Measurements from ENCODE around the gene TIAM2. TPM values are rescaled to one million over a fixed set of nuclear protein-coding genes. Genes with fewer than 3 reads are reported as not detected.

TIAM2 gene
- total RNA-seq, 3 donors from 2014 or later (not counting 1 experiment from before 2014, with no cell fraction given), result 6.5 to 11.1 (median 8.7) TPM

DNA sequence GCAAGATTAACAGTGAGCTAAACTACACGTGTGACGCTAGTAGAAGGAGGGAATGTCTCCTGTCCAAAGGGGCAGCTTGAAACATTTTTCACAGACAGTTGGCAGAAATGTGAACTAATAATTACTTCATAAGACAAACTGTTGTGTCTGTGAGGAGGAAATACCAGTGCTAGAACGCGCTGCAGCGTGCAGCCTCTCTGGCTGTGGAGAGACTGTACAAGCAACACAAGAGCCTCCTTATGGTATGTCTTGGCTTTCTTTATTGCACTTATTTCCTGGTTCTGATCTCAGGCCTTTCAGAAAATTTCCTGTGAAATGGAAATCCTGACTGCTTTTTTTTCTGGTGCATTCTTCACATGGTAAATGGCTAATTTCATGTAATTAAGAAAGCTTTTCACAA, 25.3 kb upstream of the TIAM2 start:
- no peaks in the 10 kb centered on the region for H3K9me3 Mint-ChIP-seq
- intact Hi-C loops (cut with micrococcal nuclease), result no loop called here
- H3K27me3 Mint-ChIP-seq (ENCODE audit: low read depth in 2 of 2), result no peaks in the 10 kb centered on the region
- Histone ChIP-seq H3K9me3 (ENCODE audit: control insufficient read depth, insufficient read depth, low read length) (no peaks in the 10 kb centered on the region), H3K27me3 (ENCODE audit: control insufficient read depth, insufficient read depth, low read length) (no peaks in the 10 kb centered on the region), H3K27ac (ENCODE audit: low read length) (no peak overlapping the region), H3K4me1 (ENCODE audit: control insufficient read depth, insufficient read depth, low read length) (no peaks in the 10 kb centered on the region), H3K36me3 (ENCODE audit: control insufficient read depth, insufficient read depth, low read length) (no peaks in the 10 kb centered on the region), H3K4me3 (ENCODE audit: low read length) (no peak overlapping the region)
- ATAC-seq (no peak), DNase-seq (no peak)
- TF ChIP-seq, protein P1, sequence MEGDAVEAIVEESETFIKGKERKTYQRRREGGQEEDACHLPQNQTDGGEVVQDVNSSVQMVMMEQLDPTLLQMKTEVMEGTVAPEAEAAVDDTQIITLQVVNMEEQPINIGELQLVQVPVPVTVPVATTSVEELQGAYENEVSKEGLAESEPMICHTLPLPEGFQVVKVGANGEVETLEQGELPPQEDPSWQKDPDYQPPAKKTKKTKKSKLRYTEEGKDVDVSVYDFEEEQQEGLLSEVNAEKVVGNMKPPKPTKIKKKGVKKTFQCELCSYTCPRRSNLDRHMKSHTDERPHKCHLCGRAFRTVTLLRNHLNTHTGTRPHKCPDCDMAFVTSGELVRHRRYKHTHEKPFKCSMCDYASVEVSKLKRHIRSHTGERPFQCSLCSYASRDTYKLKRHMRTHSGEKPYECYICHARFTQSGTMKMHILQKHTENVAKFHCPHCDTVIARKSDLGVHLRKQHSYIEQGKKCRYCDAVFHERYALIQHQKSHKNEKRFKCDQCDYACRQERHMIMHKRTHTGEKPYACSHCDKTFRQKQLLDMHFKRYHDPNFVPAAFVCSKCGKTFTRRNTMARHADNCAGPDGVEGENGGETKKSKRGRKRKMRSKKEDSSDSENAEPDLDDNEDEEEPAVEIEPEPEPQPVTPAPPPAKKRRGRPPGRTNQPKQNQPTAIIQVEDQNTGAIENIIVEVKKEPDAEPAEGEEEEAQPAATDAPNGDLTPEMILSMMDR (IDR thresholded peaks at IDR 0.05), result no peak
- no peak overlapping the region for H3K4me3 Mint-ChIP-seq
- WGBS (ENCODE audit: insufficient coverage), result over 99% methylated on average over 5 of the region's 5 CpGs
- no peaks in the 10 kb centered on the region for H3K4me1 Mint-ChIP-seq
- no peaks in the 10 kb centered on the region for H3K36me3 Mint-ChIP-seq
- no peak overlapping the region for H3K27ac Mint-ChIP-seq

- H3K4me3 Mint-ChIP-seq, result no peak overlapping the region
- H3K9me3 ChIP-seq (ENCODE audit: control insufficient read depth, insufficient read depth, low read length), result no peaks in the 10 kb centered on the region
- WGBS (ENCODE audit: insufficient coverage), result 80% methylated on average over 9 of the region's 11 CpGs
These were observed 20.5 kb upstream of the TIAM2 start for GRCh38 chr6:154974485-154975149.

GRCh38 chr6:154977588-154977987, 17.5 kb upstream of the TIAM2 start:
- H3K4me1 ChIP-seq (ENCODE audit: control insufficient read depth, insufficient read depth, low read length), result no peaks in the 10 kb centered on the region
- Mint-ChIP-seq H3K27ac (no peak overlapping the region), H3K4me3 (no peak overlapping the region), H3K27me3 (ENCODE audit: low read depth in 2 of 2) (no peaks in the 10 kb centered on the region), H3K4me1 (no peaks in the 10 kb centered on the region), H3K9me3 (no peaks in the 10 kb centered on the region), H3K36me3 (no peaks in the 10 kb centered on the region)
- TF ChIP-seq, protein P1 (IDR thresholded peaks at IDR 0.05), result no peak
- H3K9me3 ChIP-seq (ENCODE audit: control insufficient read depth, insufficient read depth, low read length), result no peaks in the 10 kb centered on the region
- DNase-seq (no peak), ATAC-seq (no peak)
- H3K4me3 ChIP-seq (ENCODE audit: low read length), result no peak overlapping the region
- no peaks in the 10 kb centered on the region for H3K36me3 ChIP-seq (ENCODE audit: control insufficient read depth, insufficient read depth, low read length)
- intact Hi-C loops (cut with micrococcal nuclease), result no loop called here
- H3K27ac ChIP-seq (ENCODE audit: low read length), result no peak overlapping the region
- WGBS (ENCODE audit: insufficient coverage), result 100% methylated on average over 1 of the region's 5 CpGs
- no peaks in the 10 kb centered on the region for H3K27me3 ChIP-seq (ENCODE audit: control insufficient read depth, insufficient read depth, low read length)

More at GRCh38 chr6:154974485-154975149, 20.5 kb upstream of the TIAM2 start:
- intact Hi-C loops (cut with micrococcal nuclease), result no loop called here
- Mint-ChIP-seq H3K27me3 (ENCODE audit: low read depth in 2 of 2) (no peaks in the 10 kb centered on the region), H3K36me3 (no peaks in the 10 kb centered on the region), H3K4me1 (no peaks in the 10 kb centered on the region), H3K9me3 (no peaks in the 10 kb centered on the region), H3K27ac (no peak overlapping the region)
- no peak overlapping the region for H3K4me3 ChIP-seq (ENCODE audit: low read length)
- H3K4me1 ChIP-seq (ENCODE audit: control insufficient read depth, insufficient read depth, low read length), result no peaks in the 10 kb centered on the region
- no peak for ATAC-seq
- no peaks in the 10 kb centered on the region for H3K27me3 ChIP-seq (ENCODE audit: control insufficient read depth, insufficient read depth, low read length)
- no peak for DNase-seq
- no peaks in the 10 kb centered on the region for H3K36me3 ChIP-seq (ENCODE audit: control insufficient read depth, insufficient read depth, low read length)
- TF ChIP-seq, protein P1 (IDR thresholded peaks at IDR 0.05), result no peak
- H3K27ac ChIP-seq (ENCODE audit: low read length), result no peak overlapping the region
